HG03520 (cell line): ENCODE results near the gene RNF126.
"Not testable (repeated sequence)": the region's sequence is repeated elsewhere in the genome, so short reads cannot be mapped to it uniquely, and the experiment has no call there.

ENCODE experiments used
- ATAC-seq: cut with Tn5 transposase; IDR thresholded peaks from one replicate; pipeline ENCODE4 v1.9.1; 2021; ENCODE audit warnings: mild to moderate bottlenecking, moderate library complexity; ENCODE audit not compliant: unreplicated experiment

Gene RNF126

GRCh38 chr19:632579-633067 lies 30.4 kb downstream of the RNF126 start:
- ATAC-seq = peak; percentile 14

- no peak for ATAC-seq
Observed at GRCh38 chr19:629961-630714, 32.9 kb downstream of the RNF126 start.

GRCh38 chr19:629515-629914 lies 33.5 kb downstream of the RNF126 start:
- not testable (repeated sequence) for ATAC-seq

GRCh38 chr19:628168-628567 lies 34.8 kb downstream of the RNF126 start:
- no peak for ATAC-seq

GRCh38 chr19:626566-626965 lies 36.4 kb downstream of the RNF126 start:
- ATAC-seq = not testable (repeated sequence)

- ATAC-seq = no peak
Observed at GRCh38 chr19:625257-625656, 37.8 kb downstream of the RNF126 start.

- ATAC-seq = no peak
Observed at GRCh38 chr19:624433-625109, 38.4 kb downstream of the RNF126 start.

- no peak for ATAC-seq
Observed at GRCh38 chr19:623974-624373, 39.0 kb downstream of the RNF126 start.

- no peak for ATAC-seq
Observed at GRCh38 chr19:623175-623916, 39.7 kb downstream of the RNF126 start.

GRCh38 chr19:622666-623065 lies 40.3 kb downstream of the RNF126 start:
- no peak for ATAC-seq

- ATAC-seq = no peak
Observed at GRCh38 chr19:621819-622218, 41.2 kb downstream of the RNF126 start.

- ATAC-seq = not testable (repeated sequence)
Observed at GRCh38 chr19:621191-621590, 41.8 kb downstream of the RNF126 start.

GRCh38 chr19:620166-620862 lies 42.7 kb downstream of the RNF126 start:
- no peak for ATAC-seq

- no peak for ATAC-seq
Observed at GRCh38 chr19:619286-620002, 43.6 kb downstream of the RNF126 start.

GRCh38 chr19:618674-619285 lies 44.2 kb downstream of the RNF126 start:
- no peak for ATAC-seq

GRCh38 chr19:618247-618619 lies 44.8 kb downstream of the RNF126 start:
- ATAC-seq = no peak

- no peak for ATAC-seq
Observed at GRCh38 chr19:617551-618246, 45.3 kb downstream of the RNF126 start.

GRCh38 chr19:616747-617526 lies 46.1 kb downstream of the RNF126 start:
- no peak for ATAC-seq
